Glutamatergic neuron (in vitro differentiated cells): ENCODE measurements around the gene CD3E. TPM values are rescaled to one million over a fixed set of nuclear protein-coding genes. Genes with fewer than 3 reads are reported as not detected.

Experiments
- DNase-seq: peaks from one replicate; pipeline ENCODE4 v3.0.0; 2022
- H3K27ac Mint-ChIP-seq: one replicate; pipeline ENCODE4 v1.8.0; 2020; ENCODE audit warnings: mild to moderate bottlenecking, mixed read lengths, inconsistent platforms; ENCODE audit not compliant: unreplicated experiment
- H3K27me3 Mint-ChIP-seq: one replicate; pipeline ENCODE4 v1.8.0; 2020; ENCODE audit warnings: mild to moderate bottlenecking, moderate library complexity, mixed read lengths, inconsistent platforms; ENCODE audit not compliant: unreplicated experiment
- H3K36me3 Mint-ChIP-seq: one replicate; pipeline ENCODE4 v1.8.0; 2020; ENCODE audit warnings: mild to moderate bottlenecking, mixed read lengths, inconsistent platforms; ENCODE audit not compliant: unreplicated experiment
- H3K4me1 Mint-ChIP-seq: one replicate; pipeline ENCODE4 v1.8.0; 2020; ENCODE audit warnings: mild to moderate bottlenecking, low read depth, mixed read lengths, inconsistent platforms; ENCODE audit not compliant: unreplicated experiment
- H3K4me3 Mint-ChIP-seq: one replicate; pipeline ENCODE4 v1.8.0; 2020; ENCODE audit warnings: mild to moderate bottlenecking, mixed read lengths, inconsistent platforms; ENCODE audit not compliant: unreplicated experiment
- H3K9me3 Mint-ChIP-seq: one replicate; pipeline ENCODE4 v1.8.0; 2020; ENCODE audit warnings: mild to moderate bottlenecking, moderate library complexity, mixed read lengths, inconsistent platforms; ENCODE audit not compliant: unreplicated experiment
- total RNA-seq: library from RNA; stranded (reverse); fragmentation: NEBNext Ultra II Directional; extraction: Animal tissue kit (Norgen Biotek cat#: 25700); gene quantifications from one replicate; pipeline ENCODE4 v1.2.1, GENCODE V29; 2021; ENCODE audit not compliant: unreplicated experiment
- TF ChIP-seq, protein P1 (sequence below): fragments of 200-600 bp; sonication (generic); IDR thresholded peaks from one replicate; pipeline ENCODE4 v1.5.0; 2021; ENCODE audit not compliant: partially characterized antibody, unreplicated experiment

Gene CD3E
- total RNA-seq, 1 donor from 2014 or later = not detected

GRCh38 chr11:118328745-118329144, 24.2 kb downstream of the CD3E start:
- TF ChIP-seq, protein P1, sequence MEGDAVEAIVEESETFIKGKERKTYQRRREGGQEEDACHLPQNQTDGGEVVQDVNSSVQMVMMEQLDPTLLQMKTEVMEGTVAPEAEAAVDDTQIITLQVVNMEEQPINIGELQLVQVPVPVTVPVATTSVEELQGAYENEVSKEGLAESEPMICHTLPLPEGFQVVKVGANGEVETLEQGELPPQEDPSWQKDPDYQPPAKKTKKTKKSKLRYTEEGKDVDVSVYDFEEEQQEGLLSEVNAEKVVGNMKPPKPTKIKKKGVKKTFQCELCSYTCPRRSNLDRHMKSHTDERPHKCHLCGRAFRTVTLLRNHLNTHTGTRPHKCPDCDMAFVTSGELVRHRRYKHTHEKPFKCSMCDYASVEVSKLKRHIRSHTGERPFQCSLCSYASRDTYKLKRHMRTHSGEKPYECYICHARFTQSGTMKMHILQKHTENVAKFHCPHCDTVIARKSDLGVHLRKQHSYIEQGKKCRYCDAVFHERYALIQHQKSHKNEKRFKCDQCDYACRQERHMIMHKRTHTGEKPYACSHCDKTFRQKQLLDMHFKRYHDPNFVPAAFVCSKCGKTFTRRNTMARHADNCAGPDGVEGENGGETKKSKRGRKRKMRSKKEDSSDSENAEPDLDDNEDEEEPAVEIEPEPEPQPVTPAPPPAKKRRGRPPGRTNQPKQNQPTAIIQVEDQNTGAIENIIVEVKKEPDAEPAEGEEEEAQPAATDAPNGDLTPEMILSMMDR = no peak
- H3K27me3 Mint-ChIP-seq = no peaks in the 10 kb centered on the region

GRCh38 chr11:118334745-118335144, 30.2 kb downstream of the CD3E start:
- TF ChIP-seq, protein P1 = no peak
- Mint-ChIP-seq H3K4me1 (no peaks in the 10 kb centered on the region), H3K4me3 (no peak overlapping the region), H3K27ac (no peak overlapping the region), H3K36me3 (no peaks in the 10 kb centered on the region), H3K27me3 (no peaks in the 10 kb centered on the region), H3K9me3 (peaks cover 1% of the 10 kb centered on the region)
- no peak for DNase-seq

More at GRCh38 chr11:118328745-118329144, 24.2 kb downstream of the CD3E start:
- Mint-ChIP-seq H3K4me3 (no peak overlapping the region), H3K36me3 (no peaks in the 10 kb centered on the region), H3K9me3 (peaks cover 3% of the 10 kb centered on the region), H3K27ac (no peak overlapping the region), H3K4me1 (no peaks in the 10 kb centered on the region)
- DNase-seq = no peak

- Mint-ChIP-seq H3K36me3 (no peaks in the 10 kb centered on the region), H3K4me1 (no peaks in the 10 kb centered on the region), H3K9me3 (peaks cover 1% of the 10 kb centered on the region), H3K4me3 (no peak overlapping the region), H3K27ac (no peak overlapping the region), H3K27me3 (no peaks in the 10 kb centered on the region)
- DNase-seq = no peak
- TF ChIP-seq, protein P1 = no peak
Observed at GRCh38 chr11:118338637-118339061, 34.1 kb downstream of the CD3E start.

DNA sequence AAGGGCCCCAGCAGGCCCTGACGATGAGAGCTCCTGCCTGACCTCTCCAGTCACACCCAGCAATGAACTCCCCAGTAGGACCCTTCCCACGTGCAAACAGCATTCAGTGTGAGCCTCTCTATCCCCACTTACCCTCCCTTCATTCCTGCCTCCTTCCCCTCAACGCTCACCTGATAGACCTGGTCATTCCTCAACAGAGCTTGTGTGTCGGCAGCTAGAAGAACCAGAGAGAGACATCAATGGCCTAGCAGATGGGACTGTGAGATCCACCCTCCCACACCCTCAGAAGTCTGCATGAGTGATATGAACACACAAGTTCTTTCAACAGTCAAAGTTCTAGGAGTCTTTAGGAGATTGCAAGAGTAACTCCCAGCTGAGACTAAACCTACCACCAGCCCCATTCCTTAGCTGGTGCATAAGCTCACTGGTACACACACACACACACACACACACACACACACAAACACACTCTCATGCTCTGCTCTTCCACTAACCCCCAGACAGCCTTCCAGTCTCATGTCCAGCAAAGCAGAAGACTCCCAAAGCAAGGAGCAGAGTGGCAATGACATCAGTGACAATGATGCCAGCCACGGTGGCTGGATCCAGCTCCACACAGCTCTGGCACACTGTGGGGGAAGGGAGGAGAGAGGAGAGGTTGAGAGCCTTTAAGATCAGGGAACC, 34.9 kb downstream of the CD3E start:
- no peaks in the 10 kb centered on the region for H3K36me3 Mint-ChIP-seq
- TF ChIP-seq, protein P1 = no peak
- no peak for DNase-seq
- H3K4me3 Mint-ChIP-seq = no peak overlapping the region
- H3K9me3 Mint-ChIP-seq = peaks cover 1% of the 10 kb centered on the region
- H3K27ac Mint-ChIP-seq = no peak overlapping the region
- H3K27me3 Mint-ChIP-seq = no peaks in the 10 kb centered on the region
- H3K4me1 Mint-ChIP-seq = no peaks in the 10 kb centered on the region

- no peak for DNase-seq
- H3K4me1 Mint-ChIP-seq = no peaks in the 10 kb centered on the region
- no peaks in the 10 kb centered on the region for H3K27me3 Mint-ChIP-seq
Observed at GRCh38 chr11:118340449-118340848, 35.9 kb downstream of the CD3E start.

More at GRCh38 chr11:118340449-118340848, 35.9 kb downstream of the CD3E start:
- TF ChIP-seq, protein P1 = no peak
- Mint-ChIP-seq H3K9me3 (peaks cover 3% of the 10 kb centered on the region), H3K27ac (no peak overlapping the region), H3K4me3 (no peak overlapping the region), H3K36me3 (no peaks in the 10 kb centered on the region)
